Loucy (cell line): ENCODE results near the gene TPRG1L.

ENCODE experiments used
- H2AFZ ChIP-seq: fragments of 200-600 bp; sonication (generic); 2 replicates; pipeline ENCODE4 v1.6.0; 2016; ENCODE audit warnings: antibody characterized with exemption, mild to moderate bottlenecking, low read length, moderate library complexity
- H3F3A ChIP-seq: fragments of 200-600 bp; 2 replicates; pipeline ENCODE4 v1.6.0; 2016; ENCODE audit warnings: antibody characterized with exemption, low read depth, mild to moderate bottlenecking
- H3K27me3 ChIP-seq: fragments of 200-600 bp; sonication (generic); 2 replicates; pipeline ENCODE4 v1.6.1; 2014; ENCODE audit warnings: low read length, mild to moderate bottlenecking; ENCODE audit not compliant: insufficient read depth, poor library complexity, severe bottlenecking
- H3K36me3 ChIP-seq: fragments of 200-600 bp; sonication (generic); 2 replicates; pipeline ENCODE4 v1.6.1; 2016; ENCODE audit warnings: low read length; ENCODE audit not compliant: insufficient read depth
- H3K4me1 ChIP-seq: fragments of 200-600 bp; sonication (generic); 2 replicates; pipeline ENCODE4 v1.5.1; 2014; ENCODE audit warnings: low read length, mild to moderate bottlenecking; ENCODE audit not compliant: insufficient read depth, poor library complexity, severe bottlenecking
- H3K4me2 ChIP-seq: fragments of 200-600 bp; sonication (generic); 2 replicates; pipeline ENCODE4 v1.6.0; 2014; ENCODE audit warnings: antibody characterized with exemption, low read length, low read depth, mild to moderate bottlenecking; ENCODE audit not compliant: poor library complexity, severe bottlenecking
- H3K4me3 ChIP-seq: fragments of 200-600 bp; sonication (generic); 2 replicates; pipeline ENCODE4 v1.5.1; 2014; ENCODE audit warnings: low read length, mild to moderate bottlenecking, mixed read lengths; ENCODE audit not compliant: poor library complexity, severe bottlenecking
- H3K79me2 ChIP-seq: fragments of 200-600 bp; sonication (generic); 2 replicates; pipeline ENCODE4 v1.6.1; 2014; ENCODE audit warnings: low read length; ENCODE audit not compliant: insufficient read depth
- H3K9ac ChIP-seq: fragments of 200-600 bp; sonication (generic); 2 replicates; pipeline ENCODE4 v1.6.0; 2014; ENCODE audit warnings: mild to moderate bottlenecking, low read depth, low read length, moderate library complexity; ENCODE audit not compliant: poor library complexity, severe bottlenecking
- H3K9me2 ChIP-seq: fragments of 200-600 bp; sonication (generic); replicated peaks from 2 replicates; pipeline ENCODE4 v1.6.1; 2016; ENCODE audit warnings: low read depth, low read length, mixed read lengths
- H3K9me3 ChIP-seq: fragments of 200-600 bp; sonication (generic); 2 replicates; pipeline ENCODE4 v1.6.1; 2014; ENCODE audit warnings: mild to moderate bottlenecking, antibody characterized with exemption, low read length, low read depth; ENCODE audit not compliant: insufficient read depth
- H4K20me1 ChIP-seq: fragments of 200-600 bp; sonication (generic); 2 replicates; pipeline ENCODE4 v1.6.0; 2014; ENCODE audit warnings: antibody characterized with exemption, low read length, mild to moderate bottlenecking; ENCODE audit not compliant: insufficient read depth, poor library complexity, severe bottlenecking
- EZH2phosphoT487 ChIP-seq: fragments of 200-600 bp; IDR thresholded peaks from 2 replicates; pipeline ENCODE4 v1.6.1; 2018; ENCODE audit warnings: antibody characterized with exemption, mild to moderate bottlenecking, moderate library complexity, borderline replicate concordance
- TF ChIP-seq, protein P1 (sequence below): fragments of 200-600 bp; sonication (generic); conservative IDR thresholded peaks from 2 replicates; pipeline ENCODE4 v1.5.1; 2014; ENCODE audit warnings: mild to moderate bottlenecking, antibody characterized with exemption, low read length

TPRG1L gene

DNA sequence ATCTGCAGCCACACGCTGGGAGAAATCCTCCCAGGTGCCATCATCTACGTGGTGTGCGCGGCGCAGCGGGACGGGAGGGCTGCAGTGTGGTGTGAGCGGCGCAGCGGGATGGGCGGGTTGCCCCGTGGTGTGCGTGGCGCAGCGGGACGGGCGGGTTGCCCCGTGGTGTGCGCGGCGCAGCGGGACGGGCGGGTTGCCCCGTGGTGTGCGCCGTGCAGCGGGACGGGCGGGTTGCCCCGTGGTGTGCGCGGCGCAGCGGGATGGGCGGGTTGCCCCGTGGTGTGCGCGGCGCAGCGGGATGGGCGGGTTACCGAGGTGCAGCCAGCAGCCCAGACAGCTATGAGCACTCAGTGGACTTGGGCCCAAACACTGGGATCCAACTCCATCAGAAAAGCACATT is 20.4 kb downstream of the TPRG1L start:
- Histone ChIP-seq H3K9me3 (no peaks in the 10 kb centered on the region), H2AFZ (no peak overlapping the region), H3K4me2 (no peak overlapping the region), H3K36me3 (no peaks in the 10 kb centered on the region), H3K9ac (no peak overlapping the region), H3K4me3 (no peak overlapping the region), H3K79me2 (peaks cover 25% of the 10 kb centered on the region), H4K20me1 (no peaks in the 10 kb centered on the region), H3F3A (no peaks in the 10 kb centered on the region), H3K9me2 (no peaks in the 10 kb centered on the region), H3K27me3 (no peaks in the 10 kb centered on the region), H3K4me1 (peaks cover 27% of the 10 kb centered on the region)
- TF ChIP-seq EZH2phosphoT487, result no peak
- TF ChIP-seq, protein P1, sequence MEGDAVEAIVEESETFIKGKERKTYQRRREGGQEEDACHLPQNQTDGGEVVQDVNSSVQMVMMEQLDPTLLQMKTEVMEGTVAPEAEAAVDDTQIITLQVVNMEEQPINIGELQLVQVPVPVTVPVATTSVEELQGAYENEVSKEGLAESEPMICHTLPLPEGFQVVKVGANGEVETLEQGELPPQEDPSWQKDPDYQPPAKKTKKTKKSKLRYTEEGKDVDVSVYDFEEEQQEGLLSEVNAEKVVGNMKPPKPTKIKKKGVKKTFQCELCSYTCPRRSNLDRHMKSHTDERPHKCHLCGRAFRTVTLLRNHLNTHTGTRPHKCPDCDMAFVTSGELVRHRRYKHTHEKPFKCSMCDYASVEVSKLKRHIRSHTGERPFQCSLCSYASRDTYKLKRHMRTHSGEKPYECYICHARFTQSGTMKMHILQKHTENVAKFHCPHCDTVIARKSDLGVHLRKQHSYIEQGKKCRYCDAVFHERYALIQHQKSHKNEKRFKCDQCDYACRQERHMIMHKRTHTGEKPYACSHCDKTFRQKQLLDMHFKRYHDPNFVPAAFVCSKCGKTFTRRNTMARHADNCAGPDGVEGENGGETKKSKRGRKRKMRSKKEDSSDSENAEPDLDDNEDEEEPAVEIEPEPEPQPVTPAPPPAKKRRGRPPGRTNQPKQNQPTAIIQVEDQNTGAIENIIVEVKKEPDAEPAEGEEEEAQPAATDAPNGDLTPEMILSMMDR, result no peak

GRCh38 chr1:3645666-3646355 is 21.0 kb downstream of the TPRG1L start:
- H3K4me3 ChIP-seq, result no peak overlapping the region
- H3K4me2 ChIP-seq, result no peak overlapping the region
- H3K4me1 ChIP-seq, result peaks cover 27% of the 10 kb centered on the region
- no peak overlapping the region for H2AFZ ChIP-seq
- H3K36me3 ChIP-seq, result no peaks in the 10 kb centered on the region
- H3K9me3 ChIP-seq, result no peaks in the 10 kb centered on the region
- H3K9me2 ChIP-seq, result no peaks in the 10 kb centered on the region
- no peak overlapping the region for H3K9ac ChIP-seq
- peaks cover 25% of the 10 kb centered on the region for H3K79me2 ChIP-seq
- no peaks in the 10 kb centered on the region for H3F3A ChIP-seq
- no peaks in the 10 kb centered on the region for H4K20me1 ChIP-seq
- no peak for TF ChIP-seq EZH2phosphoT487
- TF ChIP-seq, protein P1, result no peak
- no peaks in the 10 kb centered on the region for H3K27me3 ChIP-seq

DNA sequence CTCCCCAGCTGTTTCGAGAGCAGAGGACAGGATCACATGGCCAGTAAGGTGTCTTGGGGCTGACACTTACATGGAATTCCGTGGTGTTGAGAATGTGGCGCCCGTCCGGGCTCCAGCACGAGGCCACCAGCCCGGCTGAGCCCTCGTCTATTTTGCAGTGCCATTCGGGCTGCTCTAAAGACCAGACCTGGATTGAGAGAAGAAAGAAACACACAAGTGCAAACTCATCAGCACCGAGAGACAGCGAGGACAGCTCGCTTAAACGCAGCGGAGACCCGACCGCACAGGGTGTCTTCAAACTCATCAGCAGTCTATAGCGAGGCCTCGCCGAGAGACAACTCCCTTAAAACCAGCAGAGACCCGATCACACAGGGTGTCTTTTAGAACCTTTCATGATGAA is 21.8 kb downstream of the TPRG1L start:
- no peaks in the 10 kb centered on the region for H3K27me3 ChIP-seq
- no peaks in the 10 kb centered on the region for H3K36me3 ChIP-seq
- H4K20me1 ChIP-seq, result no peaks in the 10 kb centered on the region
- H3K9me2 ChIP-seq, result no peaks in the 10 kb centered on the region
- peak overlapping the region; percentile 91 for H3K4me2 ChIP-seq
- TF ChIP-seq EZH2phosphoT487, result no peak
- no peak overlapping the region for H2AFZ ChIP-seq
- H3K79me2 ChIP-seq, result peaks cover 25% of the 10 kb centered on the region
- peaks cover 27% of the 10 kb centered on the region for H3K4me1 ChIP-seq
- H3K9me3 ChIP-seq, result no peaks in the 10 kb centered on the region
- H3K9ac ChIP-seq, result no peak overlapping the region
- H3F3A ChIP-seq, result no peaks in the 10 kb centered on the region
- H3K4me3 ChIP-seq, result no peak overlapping the region
